ENCODE data around the gene DLL1.

- TF ChIP-seq CTCF (conservative IDR thresholded peaks at IDR 0.05) (no peak), EZH2 (IDR thresholded peaks at IDR 0.05; ENCODE audit: low read depth) (no peak)
Measured at GRCh38 chr6:170306324-170307079, 15.6 kb upstream of the DLL1 start, which contains the start of gene FAM120B.

Data from PC-9 (cell line).